Measurements from ENCODE around the gene CACNG8. TPM values are rescaled to one million over a fixed set of nuclear protein-coding genes. Genes with fewer than 3 reads are reported as not detected.

CACNG8 gene
- total RNA-seq (2022; extraction: Qiagen RNA extraction) = 0.61 to 1.2 TPM (median 0.79 TPM) in 5 replicates

DNA sequence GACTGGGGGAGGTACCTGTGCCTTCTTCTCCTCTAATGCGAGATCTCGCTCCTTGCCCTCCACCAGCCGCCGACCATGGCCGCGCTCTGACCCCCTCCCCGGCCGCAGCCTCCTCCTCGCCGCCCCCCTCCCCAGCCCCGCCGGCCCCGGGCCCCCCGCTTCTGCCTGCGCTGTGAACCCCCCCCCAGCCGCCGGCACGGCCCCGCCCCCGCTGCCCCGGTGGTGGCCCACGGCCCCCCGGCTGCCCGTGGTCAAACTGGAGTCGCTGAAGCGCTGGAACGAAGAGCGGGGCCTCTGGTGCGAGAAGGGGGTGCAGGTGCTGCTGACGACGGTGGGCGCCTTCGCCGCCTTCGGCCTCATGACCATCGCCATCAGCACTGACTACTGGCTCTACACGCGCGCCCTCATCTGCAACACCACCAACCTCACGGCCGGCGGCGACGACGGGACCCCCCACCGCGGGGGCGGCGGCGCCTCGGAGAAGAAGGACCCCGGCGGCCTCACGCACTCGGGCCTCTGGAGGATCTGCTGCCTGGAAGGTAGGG, at the start of gene CACNG8:
Gene CACNG8 (plus strand): TSS at position 51 of the 545 bp plus-strand sequence.

GRCh38 chr19:53991224-53992113, 28.7 kb downstream of the CACNG8 start, which contains the start of gene CACNG6:
Gene CACNG6 (plus strand): TSS chr19:53991637. CDS start chr19:53992878, 1,241 bp downstream.

Other genes with a start within 250 kb of the CACNG8 start
- gene NLRP12, start 138.6 kb upstream of the CACNG8 start, total RNA-seq (2022; extraction: Qiagen RNA extraction) = 0.02 TPM in 1 of 5 replicates, not detected in the others
- gene MYADM, start 95.1 kb upstream of the CACNG8 start, total RNA-seq (2022; extraction: Qiagen RNA extraction) = 180 to 380 TPM (median 349 TPM) in 5 replicates
- 4.1 to 7.3 TPM (median 6.1 TPM) in 5 replicates for gene PRKCG, start 80.7 kb upstream of the CACNG8 start, total RNA-seq (2022; extraction: Qiagen RNA extraction)
- gene CACNG7, start 53.7 kb upstream of the CACNG8 start, total RNA-seq (2022; extraction: Qiagen RNA extraction) = 5.8 to 9.2 TPM (median 8.3 TPM) in 5 replicates
- 7.8 to 12.8 TPM (median 11.2 TPM) in 5 replicates for gene CACNG6, start 28.7 kb downstream of the CACNG8 start, total RNA-seq (2022; extraction: Qiagen RNA extraction)
- gene VSTM1, start 101.0 kb downstream of the CACNG8 start, total RNA-seq (2022; extraction: Qiagen RNA extraction) = 0.23 to 0.79 TPM (median 0.54 TPM) in 5 replicates
- gene TARM1, start 118.4 kb downstream of the CACNG8 start, total RNA-seq (2022; extraction: Qiagen RNA extraction) = not detected in 5 replicates
- 0.15 to 0.33 TPM (median 0.27 TPM) in 5 replicates for gene OSCAR, start 137.9 kb downstream of the CACNG8 start, total RNA-seq (2022; extraction: Qiagen RNA extraction)
- 219 to 268 TPM (median 245 TPM) in 5 replicates for gene NDUFA3, start 139.9 kb downstream of the CACNG8 start, total RNA-seq (2022; extraction: Qiagen RNA extraction)
- 20.8 to 24.6 TPM (median 21.4 TPM) in 5 replicates for gene TFPT, start 152.7 kb downstream of the CACNG8 start, total RNA-seq (2022; extraction: Qiagen RNA extraction)
- 108 to 130 TPM (median 123 TPM) in 5 replicates for gene PRPF31, start 152.8 kb downstream of the CACNG8 start, total RNA-seq (2022; extraction: Qiagen RNA extraction)
- gene CNOT3, start 174.8 kb downstream of the CACNG8 start, total RNA-seq (2022; extraction: Qiagen RNA extraction) = 44.6 to 68.1 TPM (median 61.7 TPM) in 5 replicates
- gene LENG1, start 196.8 kb downstream of the CACNG8 start, total RNA-seq (2022; extraction: Qiagen RNA extraction) = 7.5 to 8.8 TPM (median 7.8 TPM) in 5 replicates
- 0.52 to 1.0 TPM (median 0.94 TPM) in 5 replicates for gene TMC4, start 210.2 kb downstream of the CACNG8 start, total RNA-seq (2022; extraction: Qiagen RNA extraction)
- 97.0 to 169 TPM (median 161 TPM) in 5 replicates for gene MBOAT7, start 226.6 kb downstream of the CACNG8 start, total RNA-seq (2022; extraction: Qiagen RNA extraction)
- 77.5 to 116 TPM (median 107 TPM) in 5 replicates for gene TSEN34, start 228.4 kb downstream of the CACNG8 start, total RNA-seq (2022; extraction: Qiagen RNA extraction)
- 1,857 to 2,770 TPM (median 1,973 TPM) in 5 replicates for gene RPS9, start 237.9 kb downstream of the CACNG8 start, total RNA-seq (2022; extraction: Qiagen RNA extraction)

All from A549 treated with dexamethasone at 1 μM for 4 hours (cell line).